Testis (tissue), 2 donors: ENCODE measurements around the gene SLMAP.

ENCODE experiments used
- POLR2A ChIP-seq: fragments of 450-650 bp; IDR thresholded peaks from one replicate; pipeline ENCODE4 v1.6.1; 2017; ENCODE audit warnings: antibody characterized with exemption, mild to moderate bottlenecking, moderate library complexity
- TF ChIP-seq, protein P1 (sequence below), 3 experiments: fragments of 450-650 bp in 2 of 3; fragments of 200-600 bp in 1 of 3; sonication (generic) in 1 of 3; IDR thresholded peaks; one replicate each; pipeline ENCODE4 v1.5.1; 2016 to 2019; ENCODE audit warnings: antibody characterized with exemption in 3 of 3, mild to moderate bottlenecking in 2 of 3, moderate library complexity in 1 of 3

- TF ChIP-seq, protein P1, sequence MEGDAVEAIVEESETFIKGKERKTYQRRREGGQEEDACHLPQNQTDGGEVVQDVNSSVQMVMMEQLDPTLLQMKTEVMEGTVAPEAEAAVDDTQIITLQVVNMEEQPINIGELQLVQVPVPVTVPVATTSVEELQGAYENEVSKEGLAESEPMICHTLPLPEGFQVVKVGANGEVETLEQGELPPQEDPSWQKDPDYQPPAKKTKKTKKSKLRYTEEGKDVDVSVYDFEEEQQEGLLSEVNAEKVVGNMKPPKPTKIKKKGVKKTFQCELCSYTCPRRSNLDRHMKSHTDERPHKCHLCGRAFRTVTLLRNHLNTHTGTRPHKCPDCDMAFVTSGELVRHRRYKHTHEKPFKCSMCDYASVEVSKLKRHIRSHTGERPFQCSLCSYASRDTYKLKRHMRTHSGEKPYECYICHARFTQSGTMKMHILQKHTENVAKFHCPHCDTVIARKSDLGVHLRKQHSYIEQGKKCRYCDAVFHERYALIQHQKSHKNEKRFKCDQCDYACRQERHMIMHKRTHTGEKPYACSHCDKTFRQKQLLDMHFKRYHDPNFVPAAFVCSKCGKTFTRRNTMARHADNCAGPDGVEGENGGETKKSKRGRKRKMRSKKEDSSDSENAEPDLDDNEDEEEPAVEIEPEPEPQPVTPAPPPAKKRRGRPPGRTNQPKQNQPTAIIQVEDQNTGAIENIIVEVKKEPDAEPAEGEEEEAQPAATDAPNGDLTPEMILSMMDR (IDR thresholded peaks at IDR 0.05): no peak
- TF ChIP-seq POLR2A: no peak
Measured at GRCh38 chr3:57753016-57753415, 3.1 kb upstream of the SLMAP start.
